ENCODE results near the gene RBMS2.

Gene RBMS2

DNA sequence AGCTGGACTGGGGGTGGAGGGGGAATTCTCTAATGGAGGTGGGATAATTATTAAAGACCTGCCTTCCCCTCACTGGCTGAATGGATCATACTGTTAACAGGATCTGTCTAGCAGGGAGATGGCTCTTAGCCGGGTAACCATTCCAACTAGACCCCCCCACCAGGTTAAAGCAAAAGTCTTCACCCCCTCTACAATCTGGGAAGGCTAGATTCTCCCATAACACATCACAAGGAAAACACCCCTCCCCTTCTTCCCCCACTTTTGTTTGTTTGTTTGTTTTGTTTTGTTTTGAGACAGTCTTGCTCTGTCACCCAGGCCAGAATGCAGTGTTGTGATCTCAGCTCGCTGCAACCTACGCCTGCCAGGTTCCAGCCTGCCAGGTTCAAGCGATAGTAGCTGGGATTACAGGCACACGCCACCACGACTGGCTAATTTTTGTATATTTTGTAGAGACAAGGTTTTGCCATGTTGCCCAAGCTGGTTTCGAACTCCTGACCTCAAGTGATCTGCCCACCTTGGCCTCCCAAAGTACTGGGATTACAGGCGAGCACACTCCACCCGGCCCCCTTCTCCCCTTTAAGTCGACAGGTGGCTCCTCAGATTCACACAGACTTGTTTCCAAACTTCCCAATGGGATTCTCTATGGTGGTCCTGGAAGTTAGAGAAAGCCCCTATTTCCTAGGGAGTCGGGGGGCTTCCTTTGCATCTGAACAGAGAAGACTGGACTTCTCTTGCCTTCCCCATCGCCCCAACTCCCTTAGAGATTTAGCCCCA, 112.0 kb downstream of the RBMS2 start:
- peak overlapping the region; percentile 99 for H3K27ac ChIP-seq (ENCODE audit: low read depth, low read length)
- no peaks in the 10 kb centered on the region for H3K27me3 ChIP-seq (ENCODE audit: control insufficient read depth in 5 of 5, insufficient read depth in 4 of 5, low read length in 5 of 5)
- peak overlapping the region; percentile 66 to 92 (median 84) for H3K4me3 ChIP-seq (ENCODE audit: low read depth in 1 of 5, low read length in 5 of 5)
- H3K9ac ChIP-seq (ENCODE audit: low read length in 5 of 5): peak overlapping the region in 4 of 5 donors; percentile 78 to 90 (median 88)
- H3K4me1 ChIP-seq (ENCODE audit: control insufficient read depth in 5 of 5, insufficient read depth in 5 of 5, low read length in 5 of 5): peaks cover 18 to 80% (median 69%) of the 10 kb centered on the region in 5 donors
- peaks cover 6 to 13% (median 11%) of the 10 kb centered on the region in 5 donors for H3K36me3 ChIP-seq (ENCODE audit: control insufficient read depth in 5 of 5, insufficient read depth in 5 of 5, low read length in 5 of 5)
- H3K9me3 ChIP-seq (ENCODE audit: control insufficient read depth in 5 of 5, low read length in 5 of 5): no peaks in the 10 kb centered on the region

DNA sequence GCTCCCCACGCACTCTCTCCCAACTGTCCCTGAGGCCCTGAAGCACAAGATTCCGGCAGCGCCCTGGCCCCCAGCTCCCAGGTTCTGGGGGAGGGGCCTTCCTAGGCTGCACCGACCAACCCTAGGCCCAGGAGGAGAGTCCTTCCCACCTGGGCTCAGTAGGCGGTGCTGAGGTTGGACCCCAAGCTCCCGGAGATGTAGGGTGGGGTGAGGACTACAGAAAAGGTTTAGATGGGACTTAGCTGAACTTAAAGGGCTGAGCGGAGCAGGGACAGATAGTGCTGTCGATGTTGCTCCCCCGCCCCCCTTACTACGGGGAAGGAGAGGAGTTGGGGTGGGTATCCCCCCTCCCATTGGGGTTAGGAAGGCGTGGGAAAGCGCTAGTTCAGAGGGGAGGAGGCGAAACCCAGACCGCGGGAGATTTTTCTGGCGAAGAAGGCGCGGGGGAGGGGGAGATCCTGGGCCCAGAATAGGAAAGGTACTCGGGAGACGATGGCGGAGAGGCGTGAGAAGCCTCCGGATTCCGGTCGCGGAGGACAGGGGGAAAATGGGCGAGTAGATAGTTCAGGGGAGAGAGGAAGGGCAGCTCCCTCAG, 112.7 kb downstream of the RBMS2 start:
- Histone ChIP-seq H3K36me3 (ENCODE audit: control insufficient read depth in 5 of 5, insufficient read depth in 5 of 5, low read length in 5 of 5) (peaks cover 6 to 20% (median 18%) of the 10 kb centered on the region in 5 donors), H3K4me1 (ENCODE audit: control insufficient read depth in 5 of 5, insufficient read depth in 5 of 5, low read length in 5 of 5) (peaks cover 18 to 75% (median 68%) of the 10 kb centered on the region in 5 donors), H3K9ac (ENCODE audit: low read length in 5 of 5) (peak overlapping the region; percentile 78 to 90 (median 87)), H3K9me3 (ENCODE audit: control insufficient read depth in 5 of 5, low read length in 5 of 5) (no peaks in the 10 kb centered on the region), H3K4me3 (ENCODE audit: low read depth in 1 of 5, low read length in 5 of 5) (peak overlapping the region; percentile 66 to 92 (median 84)), H3K27me3 (ENCODE audit: control insufficient read depth in 5 of 5, insufficient read depth in 4 of 5, low read length in 5 of 5) (no peaks in the 10 kb centered on the region), H3K27ac (ENCODE audit: low read depth, low read length) (peak overlapping the region; percentile 99)

DNA sequence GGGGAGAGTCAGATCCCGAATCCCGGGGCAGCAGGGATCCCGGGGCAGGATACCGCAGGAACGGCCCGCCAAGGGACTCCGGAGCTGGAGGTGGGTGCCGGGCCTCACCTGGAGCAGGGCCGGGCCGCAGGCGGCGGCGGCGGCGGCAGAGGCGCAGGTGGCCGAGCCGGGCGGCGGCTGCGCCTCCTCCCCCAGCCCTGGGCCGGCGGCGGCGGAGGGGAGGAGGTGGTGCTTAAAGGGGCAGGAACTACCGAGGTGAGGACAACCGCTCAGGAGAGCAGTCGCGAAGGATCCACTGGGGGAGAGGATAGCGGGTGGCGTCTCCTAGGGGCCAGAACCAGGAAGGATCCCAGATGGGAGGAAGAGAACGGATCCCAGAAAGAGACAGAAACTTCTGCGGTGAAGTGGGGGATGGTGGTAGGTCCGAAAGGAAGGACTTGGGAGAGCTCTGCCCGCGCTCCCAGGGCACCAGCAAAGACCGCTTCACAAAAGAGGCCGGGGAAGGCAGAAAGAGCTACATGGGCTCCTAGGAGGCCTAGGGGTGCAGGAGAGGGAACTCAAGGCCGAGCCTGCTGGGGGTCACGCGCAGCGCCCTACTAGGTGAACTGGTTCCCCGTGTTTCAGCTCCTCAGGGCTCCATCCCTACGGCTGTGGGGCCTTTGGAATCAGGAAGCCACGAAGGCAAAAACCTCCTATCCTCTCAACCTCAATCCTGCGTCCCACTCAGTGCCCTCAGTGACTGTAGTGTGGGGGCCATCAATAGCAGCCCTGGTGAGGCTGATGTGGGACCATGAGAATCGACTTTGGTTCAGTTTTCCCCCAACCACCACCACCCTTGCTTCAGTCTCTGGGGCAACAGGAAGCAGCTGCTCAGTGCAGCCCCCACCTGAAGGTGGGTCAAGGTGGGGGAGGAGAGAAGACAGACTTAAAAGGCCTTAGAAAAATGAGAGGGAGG, 113.5 kb downstream of the RBMS2 start:
- H3K4me1 ChIP-seq (ENCODE audit: control insufficient read depth in 5 of 5, insufficient read depth in 5 of 5, low read length in 5 of 5): peaks cover 18 to 74% (median 68%) of the 10 kb centered on the region in 5 donors
- no peaks in the 10 kb centered on the region for H3K9me3 ChIP-seq (ENCODE audit: control insufficient read depth in 5 of 5, low read length in 5 of 5)
- H3K27ac ChIP-seq (ENCODE audit: low read depth, low read length): peak overlapping the region; percentile 99
- H3K36me3 ChIP-seq (ENCODE audit: control insufficient read depth in 5 of 5, insufficient read depth in 5 of 5, low read length in 5 of 5): peaks cover 6 to 28% (median 26%) of the 10 kb centered on the region in 5 donors
- H3K4me3 ChIP-seq (ENCODE audit: low read depth in 1 of 5, low read length in 5 of 5): peak overlapping the region; percentile 66 to 92 (median 84)
- peak overlapping the region; percentile 78 to 90 (median 89) for H3K9ac ChIP-seq (ENCODE audit: low read length in 5 of 5)
- no peaks in the 10 kb centered on the region for H3K27me3 ChIP-seq (ENCODE audit: control insufficient read depth in 5 of 5, insufficient read depth in 4 of 5, low read length in 5 of 5)

DNA sequence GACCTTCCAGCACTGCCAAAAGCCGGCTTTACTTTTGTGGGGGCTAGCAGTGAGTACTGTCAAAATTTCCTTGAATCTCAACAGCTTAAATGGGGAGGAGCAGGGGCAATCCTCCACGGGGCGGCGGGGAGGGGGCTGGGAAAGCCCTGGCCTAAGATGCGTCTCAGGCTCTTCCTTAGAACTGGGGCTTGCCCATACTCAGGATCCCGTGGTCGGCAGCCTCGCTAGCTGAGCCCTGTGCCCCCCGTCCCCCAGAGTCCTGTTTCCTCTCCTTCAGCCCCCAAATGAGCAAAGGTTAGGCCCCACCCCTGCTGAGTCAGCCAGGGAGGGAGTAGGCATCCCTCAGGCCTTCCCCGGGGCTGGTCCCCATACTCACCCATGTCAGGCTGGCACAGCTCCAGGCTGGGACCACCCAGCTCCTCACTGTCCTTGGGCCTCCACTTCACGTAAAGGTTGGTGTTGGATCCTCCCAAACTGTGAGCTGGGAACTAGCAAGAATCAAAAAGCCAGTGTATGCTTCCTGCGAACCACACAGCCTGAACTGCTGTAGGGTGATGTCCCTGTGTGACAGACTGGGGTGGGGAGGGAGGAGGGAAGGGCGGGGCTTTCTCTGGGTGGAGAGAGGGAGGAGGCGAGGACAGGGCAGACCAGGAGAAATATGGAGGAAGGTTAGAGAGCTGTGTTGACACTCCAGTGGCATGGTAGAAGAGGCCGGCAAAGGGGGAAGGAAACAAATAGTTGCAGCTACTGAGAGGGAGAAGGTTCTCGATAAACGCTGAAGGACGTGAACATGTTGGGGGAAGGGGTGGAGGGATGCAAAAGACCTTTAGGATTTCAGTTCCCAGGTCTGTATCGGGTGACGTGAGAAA, 114.4 kb downstream of the RBMS2 start:
- H3K9me3 ChIP-seq (ENCODE audit: control insufficient read depth in 5 of 5, low read length in 5 of 5): no peaks in the 10 kb centered on the region
- peak overlapping the region; percentile 66 to 91 (median 84) for H3K4me3 ChIP-seq (ENCODE audit: low read depth in 1 of 5, low read length in 5 of 5)
- no peaks in the 10 kb centered on the region for H3K27me3 ChIP-seq (ENCODE audit: control insufficient read depth in 5 of 5, insufficient read depth in 4 of 5, low read length in 5 of 5)
- H3K27ac ChIP-seq (ENCODE audit: low read depth, low read length): peak overlapping the region; percentile 99
- peak overlapping the region; percentile 56 to 90 (median 87) for H3K9ac ChIP-seq (ENCODE audit: low read length in 5 of 5)
- peaks cover 6 to 35% (median 34%) of the 10 kb centered on the region in 5 donors for H3K36me3 ChIP-seq (ENCODE audit: control insufficient read depth in 5 of 5, insufficient read depth in 5 of 5, low read length in 5 of 5)
- H3K4me1 ChIP-seq (ENCODE audit: control insufficient read depth in 5 of 5, insufficient read depth in 5 of 5, low read length in 5 of 5): peaks cover 13 to 65% (median 60%) of the 10 kb centered on the region in 5 donors

DNA sequence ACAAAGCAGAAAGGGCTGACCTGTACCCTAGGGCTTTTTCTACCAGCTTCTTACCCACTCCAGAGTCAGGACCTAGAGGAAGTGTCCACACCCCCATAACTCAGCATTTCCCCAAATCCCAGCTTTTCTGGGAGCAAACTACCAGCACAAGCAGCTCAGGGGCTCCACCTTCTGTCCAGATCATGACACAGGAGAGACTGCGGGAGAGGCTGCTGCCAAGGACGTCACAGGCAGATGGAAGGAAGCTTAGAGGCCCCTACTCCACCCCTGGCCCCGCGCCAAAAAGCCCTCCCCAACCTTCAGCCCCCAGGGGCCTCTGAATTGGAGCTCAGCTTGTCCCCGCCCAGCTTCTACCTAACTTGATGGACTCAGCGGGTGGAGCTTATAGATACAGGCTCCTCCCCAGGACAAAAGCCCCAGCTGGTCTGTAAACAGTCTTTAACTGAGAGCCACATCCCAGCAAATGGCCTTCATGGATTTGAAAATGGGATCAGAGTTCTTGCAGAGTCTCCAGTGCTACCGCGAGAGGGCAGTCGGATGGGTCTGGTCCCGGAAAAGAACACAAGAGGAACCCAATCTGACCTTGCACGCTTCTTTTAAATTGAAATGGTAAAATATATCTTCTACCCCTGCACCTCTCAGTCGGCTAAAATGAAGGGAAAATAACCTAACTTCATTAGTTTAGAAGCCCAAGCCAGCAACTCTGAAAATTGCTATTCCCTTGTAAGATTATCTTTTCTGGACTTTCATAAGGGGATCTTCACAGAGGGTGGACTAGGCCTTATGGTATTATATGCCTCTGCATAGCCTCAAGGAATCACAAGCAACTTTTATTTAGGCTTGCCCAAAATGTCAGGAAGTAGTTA, 115.3 kb downstream of the RBMS2 start:
- Histone ChIP-seq H3K9ac (ENCODE audit: low read length in 5 of 5) (peak overlapping the region; percentile 56 to 89 (median 87)), H3K27me3 (ENCODE audit: control insufficient read depth in 5 of 5, insufficient read depth in 4 of 5, low read length in 5 of 5) (no peaks in the 10 kb centered on the region), H3K27ac (ENCODE audit: low read depth, low read length) (peak overlapping the region; percentile 99), H3K4me3 (ENCODE audit: low read depth in 1 of 5, low read length in 5 of 5) (peak overlapping the region; percentile 66 to 87 (median 84)), H3K36me3 (ENCODE audit: control insufficient read depth in 5 of 5, insufficient read depth in 5 of 5, low read length in 5 of 5) (peaks cover 6 to 43% (median 41%) of the 10 kb centered on the region in 5 donors), H3K4me1 (ENCODE audit: control insufficient read depth in 5 of 5, insufficient read depth in 5 of 5, low read length in 5 of 5) (peaks cover 13 to 57% (median 54%) of the 10 kb centered on the region in 5 donors), H3K9me3 (ENCODE audit: control insufficient read depth in 5 of 5, low read length in 5 of 5) (no peaks in the 10 kb centered on the region)

DNA sequence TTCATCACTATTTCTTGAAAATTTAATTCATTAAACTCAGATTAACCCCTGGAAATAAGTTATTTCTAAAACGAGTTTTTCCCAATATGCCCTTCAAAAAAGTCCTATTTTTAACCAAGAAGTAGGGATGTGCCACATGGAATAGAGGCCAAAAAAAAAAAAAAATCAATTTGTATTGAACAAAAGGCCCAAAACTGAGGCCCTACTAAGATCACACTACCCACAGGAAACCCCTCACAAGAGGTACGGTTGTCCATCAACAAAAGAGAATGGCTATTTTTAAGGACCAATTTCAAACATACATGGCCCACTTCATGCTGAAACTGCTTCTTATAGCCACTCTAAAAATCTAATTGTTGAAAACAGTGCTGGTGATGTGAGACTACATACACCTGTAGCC, 116.0 kb downstream of the RBMS2 start:
- H3K9ac ChIP-seq (ENCODE audit: low read length in 5 of 5): peak overlapping the region in 1 of 5 donors; percentile 52
- H3K4me3 ChIP-seq (ENCODE audit: low read depth in 1 of 5, low read length in 5 of 5): no peak overlapping the region
- H3K4me1 ChIP-seq (ENCODE audit: control insufficient read depth in 5 of 5, insufficient read depth in 5 of 5, low read length in 5 of 5): peaks cover 11 to 50% (median 47%) of the 10 kb centered on the region in 5 donors
- H3K36me3 ChIP-seq (ENCODE audit: control insufficient read depth in 5 of 5, insufficient read depth in 5 of 5, low read length in 5 of 5): peaks cover 8 to 51% (median 48%) of the 10 kb centered on the region in 5 donors
- H3K27me3 ChIP-seq (ENCODE audit: control insufficient read depth in 5 of 5, insufficient read depth in 4 of 5, low read length in 5 of 5): no peaks in the 10 kb centered on the region
- no peaks in the 10 kb centered on the region for H3K9me3 ChIP-seq (ENCODE audit: control insufficient read depth in 5 of 5, low read length in 5 of 5)
- peak overlapping the region; percentile 99 for H3K27ac ChIP-seq (ENCODE audit: low read depth, low read length)

DNA sequence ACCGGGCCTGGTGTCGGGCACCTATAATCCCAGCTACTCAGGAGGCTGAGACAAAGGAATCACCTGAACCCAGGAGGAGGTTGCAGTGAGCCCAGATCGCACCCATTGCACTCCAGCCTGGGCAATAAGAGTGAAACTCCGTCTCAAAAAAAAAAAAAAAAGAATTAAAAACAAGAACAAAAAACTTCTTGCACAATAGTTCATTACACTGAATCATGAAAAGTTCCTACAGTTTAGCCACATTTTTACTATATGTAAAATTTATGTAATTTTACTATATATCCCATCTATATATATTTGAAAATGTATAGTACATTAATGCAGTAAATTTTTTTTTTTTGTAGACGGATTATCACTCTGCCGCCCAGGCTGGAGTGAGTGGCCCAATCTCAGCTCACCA, 119.6 kb downstream of the RBMS2 start:
- Histone ChIP-seq H3K9me3 (ENCODE audit: control insufficient read depth in 5 of 5, low read length in 5 of 5) (no peaks in the 10 kb centered on the region), H3K27me3 (ENCODE audit: control insufficient read depth in 5 of 5, insufficient read depth in 4 of 5, low read length in 5 of 5) (no peaks in the 10 kb centered on the region), H3K4me3 (ENCODE audit: low read depth in 1 of 5, low read length in 5 of 5) (no peak overlapping the region), H3K9ac (ENCODE audit: low read length in 5 of 5) (no peak overlapping the region), H3K4me1 (ENCODE audit: control insufficient read depth in 5 of 5, insufficient read depth in 5 of 5, low read length in 5 of 5) (peaks cover 8 to 40% (median 35%) of the 10 kb centered on the region in 5 donors), H3K27ac (ENCODE audit: low read depth, low read length) (no peak overlapping the region), H3K36me3 (ENCODE audit: control insufficient read depth in 5 of 5, insufficient read depth in 5 of 5, low read length in 5 of 5) (peaks cover 22 to 69% (median 63%) of the 10 kb centered on the region in 5 donors)

DNA sequence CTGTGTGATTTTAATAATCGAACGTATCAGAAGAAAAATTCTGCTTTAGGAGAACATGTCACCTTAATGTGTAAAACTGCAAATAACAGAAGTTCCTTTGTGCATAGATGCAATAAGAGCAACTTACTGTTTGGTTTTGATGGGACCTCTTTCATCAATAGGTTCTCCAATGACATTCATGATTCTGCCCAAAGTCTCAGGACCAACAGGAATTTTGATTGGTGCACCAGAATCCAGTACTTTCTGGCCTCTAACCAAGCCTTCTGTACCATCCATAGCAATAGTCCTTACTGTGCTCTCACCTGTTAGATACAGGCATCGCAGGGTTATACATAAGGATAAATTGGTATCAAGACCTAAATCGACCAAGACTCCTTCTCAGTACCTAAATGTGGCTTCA, 123.0 kb downstream of the RBMS2 start:
- Histone ChIP-seq H3K9ac (ENCODE audit: low read length in 5 of 5) (peak overlapping the region; percentile 93 to 99 (median 94)), H3K36me3 (ENCODE audit: control insufficient read depth in 5 of 5, insufficient read depth in 5 of 5, low read length in 5 of 5) (peaks cover 16 to 46% (median 40%) of the 10 kb centered on the region in 5 donors), H3K27me3 (ENCODE audit: control insufficient read depth in 5 of 5, insufficient read depth in 4 of 5, low read length in 5 of 5) (no peaks in the 10 kb centered on the region), H3K9me3 (ENCODE audit: control insufficient read depth in 5 of 5, low read length in 5 of 5) (no peaks in the 10 kb centered on the region), H3K4me1 (ENCODE audit: control insufficient read depth in 5 of 5, insufficient read depth in 5 of 5, low read length in 5 of 5) (peaks cover 6 to 28% (median 25%) of the 10 kb centered on the region in 5 donors), H3K4me3 (ENCODE audit: low read depth in 1 of 5, low read length in 5 of 5) (peak overlapping the region; percentile 98 to 100 (median 100)), H3K27ac (ENCODE audit: low read depth, low read length) (peak overlapping the region; percentile 89)

Data from subcutaneous abdominal adipose tissue (tissue), 5 donors.